Left renal cortex interstitium (tissue), 4 donors: ENCODE results near the gene HOXA7. TPM values are rescaled to one million over a fixed set of nuclear protein-coding genes. Genes with fewer than 3 reads are reported as not detected.

Source experiments
- DNase-seq, 4 donors: peaks; one replicate each; pipeline ENCODE4 v3.0.0-alpha.2; 2013; ENCODE audit warnings: low read depth in 4 of 4, low spot score in 2 of 4, missing footprints in 1 of 4
- polyA plus RNA-seq, 4 donors: library from polyadenylated mRNA; unstranded; fragments of 120-200 nt; gene quantifications; one replicate each; pipeline ENCODE4 v1.2.1, GENCODE V29; 2013; ENCODE audit not compliant: insufficient read length in 4 of 4

The HOXA7 gene
- polyA plus RNA-seq, 4 donors: 27.0 to 38.1 (median 31.3) TPM

- DNase-seq: peak in 1 of 4 donors; percentile 19
Observed at GRCh38 chr7:27194002-27194352, 37.5 kb upstream of the HOXA7 start.

GRCh38 chr7:27193335-27194001 is 37.0 kb upstream of the HOXA7 start:
- DNase-seq: peak in 1 of 4 donors; percentile 48

GRCh38 chr7:27192546-27193334 is 36.3 kb upstream of the HOXA7 start:
- DNase-seq: peak in 1 of 4 donors; percentile 23

GRCh38 chr7:27191833-27192545 is 35.5 kb upstream of the HOXA7 start:
- DNase-seq: no peak

GRCh38 chr7:27191161-27191731 is 34.8 kb upstream of the HOXA7 start:
- DNase-seq: no peak

- DNase-seq: no peak
Observed at GRCh38 chr7:27189997-27190748, 33.7 kb upstream of the HOXA7 start.

GRCh38 chr7:27189295-27189996 is 33.0 kb upstream of the HOXA7 start:
- DNase-seq: no peak

- DNase-seq: no peak
Observed at GRCh38 chr7:27188386-27189294, 32.2 kb upstream of the HOXA7 start.

GRCh38 chr7:27187475-27188385 is 31.3 kb upstream of the HOXA7 start:
- DNase-seq: no peak

- DNase-seq: no peak
Observed at GRCh38 chr7:27186668-27187474, 30.4 kb upstream of the HOXA7 start.

GRCh38 chr7:27185854-27186667 is 29.6 kb upstream of the HOXA7 start:
- DNase-seq: no peak

- DNase-seq: peak in 3 of 4 donors; percentile 90 to 94 (median 90)
Observed at GRCh38 chr7:27185013-27185853, 28.8 kb upstream of the HOXA7 start, which contains the start of gene HOXA11. Gene HOXA11, minus strand, starts transcription at chr7:27185232. Its CDS starts 88 bp downstream, at chr7:27185144.

GRCh38 chr7:27184337-27185012 is 28.0 kb upstream of the HOXA7 start:
- no peak for DNase-seq

GRCh38 chr7:27183682-27184336 is 27.3 kb upstream of the HOXA7 start:
- DNase-seq: no peak
